KG1 (cell line): Measurements from ENCODE around the gene EBF3.

Experiments
- DNase-seq: peaks from one replicate; lab custom pipeline; 2025; lab: John Stamatoyannopoulos, UW

EBF3 gene

DNA sequence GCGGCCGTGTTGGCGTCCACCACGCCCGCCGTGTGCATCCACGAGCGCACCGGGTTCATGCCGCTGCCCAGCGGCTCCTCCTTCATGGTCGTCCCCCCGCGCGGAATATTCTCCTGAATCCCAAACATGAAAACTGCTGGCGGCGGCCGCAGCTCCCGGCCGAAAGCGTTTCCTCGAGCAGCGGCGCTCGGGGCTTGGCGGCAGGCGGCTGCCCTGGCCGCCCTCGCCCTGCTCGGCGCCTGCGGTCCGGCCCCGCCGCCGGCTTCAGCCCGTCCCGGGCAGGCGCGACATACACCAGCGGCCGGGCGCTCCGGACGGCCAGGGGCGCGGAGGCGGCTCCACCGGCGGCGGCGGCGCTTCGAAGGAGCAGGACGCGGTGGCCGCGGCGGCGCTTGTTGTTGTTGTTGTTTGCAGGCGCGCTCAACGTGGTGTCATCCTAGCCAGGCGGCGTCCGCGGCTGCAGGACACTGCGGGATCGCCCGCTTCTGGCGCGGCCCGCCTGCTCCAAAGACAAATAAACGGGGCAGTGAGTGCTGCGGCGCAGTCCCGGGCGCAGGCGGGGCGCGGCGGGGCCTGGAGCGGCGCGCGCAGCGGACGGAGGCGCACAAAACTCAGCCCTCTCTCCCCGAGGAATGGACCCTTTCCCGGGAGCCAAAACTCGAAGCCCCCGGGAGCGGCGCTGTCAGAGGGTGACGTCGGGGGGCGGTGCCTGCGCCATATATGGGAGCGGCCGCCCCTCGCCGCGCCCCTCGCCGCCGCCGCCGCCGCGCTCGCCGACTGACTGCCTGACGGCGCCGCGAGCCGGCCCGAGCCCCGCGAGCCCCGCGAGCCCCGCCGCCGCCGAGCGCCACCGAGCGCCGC lies at the start of gene EBF3:
Gene EBF3, minus strand, starts transcription at position 634 of the 861 bp plus-strand sequence. Its CDS starts 506 bp downstream, at position 128.
- no peak for DNase-seq

DNA sequence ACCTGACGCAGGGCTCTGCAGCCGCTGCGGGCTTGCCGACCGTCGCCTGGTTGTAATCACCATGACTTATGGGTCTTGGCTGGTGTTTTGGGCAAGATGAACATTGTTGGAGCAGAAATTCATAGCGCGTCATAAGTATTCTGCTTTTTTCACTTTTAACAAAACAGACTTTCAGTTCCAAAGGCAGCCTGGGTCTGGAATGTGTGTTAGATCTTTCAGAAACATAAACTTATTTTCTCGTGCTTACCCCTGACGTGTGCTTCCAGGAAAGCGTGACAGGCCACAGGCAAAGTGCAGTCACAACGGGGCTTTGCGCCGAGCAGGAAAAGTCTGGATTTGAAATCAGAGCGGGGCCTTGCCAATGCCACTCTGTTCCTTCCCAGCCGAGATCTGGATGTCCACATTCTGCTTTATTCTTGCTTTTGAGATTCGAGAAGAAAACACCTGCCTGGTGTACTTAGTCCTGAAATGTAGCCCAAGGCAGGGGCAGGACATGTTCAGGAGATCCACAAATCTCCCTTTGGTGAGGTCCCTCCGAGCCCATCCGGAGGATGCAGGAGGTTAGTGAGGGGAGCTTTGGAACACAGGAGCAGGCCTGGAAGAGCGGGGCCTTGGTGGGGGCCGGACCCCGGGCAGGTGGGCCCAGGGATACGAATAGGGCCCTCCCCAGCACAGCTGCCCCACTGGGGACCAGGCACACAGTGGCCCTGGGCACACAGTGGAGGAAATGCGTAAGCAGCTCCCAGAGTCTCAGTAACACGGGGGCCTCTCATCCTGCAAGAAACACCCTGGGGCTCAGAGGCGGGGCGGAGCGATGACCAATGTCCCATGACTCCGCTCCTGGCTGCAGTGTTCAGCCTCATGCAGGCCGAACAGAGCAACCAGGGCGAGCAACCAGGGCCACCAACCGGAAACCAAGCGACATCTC lies 49.5 kb upstream of the EBF3 start:
- no peak for DNase-seq

GRCh38 chr10:130012129-130012528 lies 48.1 kb upstream of the EBF3 start:
- DNase-seq = no peak

- DNase-seq = no peak
These were observed 46.6 kb upstream of the EBF3 start for GRCh38 chr10:130010653-130011052.

- no peak for DNase-seq
These were observed 45.2 kb upstream of the EBF3 start for GRCh38 chr10:130009228-130009627.

DNA sequence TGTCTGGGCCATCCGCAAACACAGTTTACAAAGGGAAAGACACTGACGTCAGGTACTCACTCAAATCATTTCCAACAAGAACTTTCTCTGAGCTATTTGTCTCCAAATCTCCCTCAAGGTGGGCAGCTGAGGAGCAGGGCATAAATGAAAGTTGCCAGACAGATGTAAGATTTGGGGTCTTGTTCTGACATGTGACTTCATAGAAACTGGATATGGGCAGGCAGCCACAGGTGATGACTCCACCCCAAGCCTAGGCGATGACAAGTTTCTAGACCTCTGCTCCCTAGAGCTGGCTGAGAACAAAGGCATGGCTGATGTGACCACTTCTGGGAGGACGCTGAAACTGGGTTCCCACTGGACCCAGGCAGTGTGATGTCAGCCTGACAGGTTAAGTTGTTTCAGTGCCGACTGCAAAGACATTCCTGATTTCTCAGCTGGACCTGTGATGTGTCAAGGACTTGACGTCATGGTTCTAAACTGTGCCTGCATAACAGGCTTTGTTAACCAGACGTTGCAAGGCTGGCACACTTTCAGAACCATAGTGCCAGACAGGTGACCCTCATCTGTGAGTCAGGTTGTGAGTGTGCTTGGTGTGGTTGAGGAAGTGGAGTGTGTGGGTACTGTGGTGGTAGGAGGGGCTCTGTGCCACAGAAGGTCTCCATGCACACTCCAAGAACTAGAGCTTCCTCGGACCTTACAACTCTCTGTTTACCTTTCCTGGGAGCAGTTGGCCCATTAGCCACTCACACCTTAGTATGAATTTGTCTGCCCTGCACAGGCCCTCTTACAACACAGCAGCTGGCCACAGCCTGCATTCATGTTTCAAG lies 39.9 kb upstream of the EBF3 start:
- no peak for DNase-seq

- no peak for DNase-seq
These were observed 39.1 kb upstream of the EBF3 start for GRCh38 chr10:130003166-130003565.

- no peak for DNase-seq
These were observed 38.5 kb upstream of the EBF3 start for GRCh38 chr10:130002606-130003005.

DNA sequence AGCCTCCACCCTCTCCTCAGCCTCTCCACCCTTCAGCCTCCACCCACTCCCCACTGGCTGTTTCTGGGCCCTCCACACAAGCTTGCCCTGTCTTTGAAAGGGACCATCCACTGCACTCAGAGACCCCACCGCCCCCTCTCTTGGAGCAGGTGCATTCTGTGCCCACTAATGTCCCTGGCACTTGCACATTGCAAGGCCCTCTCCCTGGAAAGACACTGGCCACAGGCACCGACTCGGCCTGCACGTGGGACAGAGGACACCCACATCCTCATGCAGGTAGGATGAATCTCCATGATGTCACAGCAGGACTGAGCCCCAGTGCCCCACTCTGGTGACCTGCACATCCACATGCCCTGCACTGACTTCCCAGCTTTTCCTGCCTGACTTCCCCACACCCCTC lies 36.8 kb upstream of the EBF3 start:
- no peak for DNase-seq

- DNase-seq = no peak
These were observed 35.1 kb upstream of the EBF3 start for GRCh38 chr10:129999140-129999539.

DNA sequence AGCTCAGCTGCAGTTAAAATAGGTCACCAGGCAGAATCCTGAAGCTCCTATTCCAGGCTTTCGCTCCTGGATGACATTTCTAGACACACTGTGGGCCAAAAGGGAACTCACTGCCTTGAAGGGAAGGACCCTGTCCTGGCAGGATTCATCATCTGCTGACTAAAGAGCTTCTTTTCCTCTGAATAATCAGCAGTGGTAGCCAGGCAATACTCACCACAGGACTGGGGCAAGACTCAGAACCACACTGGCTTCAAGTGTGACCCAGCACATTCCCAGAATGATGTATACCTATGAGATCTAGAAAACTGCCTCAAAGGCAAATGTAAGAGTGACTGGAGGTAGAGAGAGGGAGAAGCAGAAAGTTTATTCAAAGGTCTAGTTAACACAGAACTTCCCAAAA lies 29.5 kb upstream of the EBF3 start:
- DNase-seq = no peak

DNA sequence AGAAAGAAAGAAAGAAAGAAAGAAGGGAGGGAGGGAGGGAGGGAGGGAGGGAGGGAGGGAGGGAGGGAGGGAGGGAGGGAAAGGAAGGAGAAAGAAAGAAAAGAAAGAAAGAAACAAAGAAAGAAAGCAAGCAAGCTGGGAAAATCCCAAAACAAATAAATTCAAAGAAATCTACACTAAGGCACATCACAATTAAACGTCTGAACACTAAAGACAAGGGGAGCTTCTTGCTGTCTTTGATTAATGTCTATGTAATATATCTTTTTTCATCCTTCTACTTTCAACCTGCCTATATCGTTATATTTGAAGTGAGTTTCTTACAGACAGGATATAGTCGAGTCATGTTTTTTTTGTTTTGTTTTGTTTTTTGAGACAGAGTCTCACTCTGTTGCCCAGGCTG lies 28.3 kb upstream of the EBF3 start:
- no peak for DNase-seq

DNA sequence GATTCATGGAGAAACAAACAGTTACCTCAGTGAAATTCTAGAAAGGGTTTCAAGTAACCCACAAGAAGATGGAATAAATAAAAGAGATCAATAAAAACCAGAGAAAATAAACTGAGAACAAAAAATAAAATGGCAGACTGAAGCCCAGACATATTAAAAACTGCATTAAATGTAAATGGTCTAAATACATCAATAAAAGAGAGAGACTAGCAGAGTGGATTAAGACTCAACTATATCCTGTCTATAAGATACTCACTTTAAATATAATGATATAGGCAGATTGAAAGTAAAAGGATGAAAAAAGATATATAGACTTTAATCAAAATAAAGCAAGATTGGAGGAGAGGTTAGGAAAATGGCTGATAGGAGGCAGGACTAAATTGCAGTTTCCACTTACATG lies 18.8 kb upstream of the EBF3 start:
- no peak for DNase-seq

DNA sequence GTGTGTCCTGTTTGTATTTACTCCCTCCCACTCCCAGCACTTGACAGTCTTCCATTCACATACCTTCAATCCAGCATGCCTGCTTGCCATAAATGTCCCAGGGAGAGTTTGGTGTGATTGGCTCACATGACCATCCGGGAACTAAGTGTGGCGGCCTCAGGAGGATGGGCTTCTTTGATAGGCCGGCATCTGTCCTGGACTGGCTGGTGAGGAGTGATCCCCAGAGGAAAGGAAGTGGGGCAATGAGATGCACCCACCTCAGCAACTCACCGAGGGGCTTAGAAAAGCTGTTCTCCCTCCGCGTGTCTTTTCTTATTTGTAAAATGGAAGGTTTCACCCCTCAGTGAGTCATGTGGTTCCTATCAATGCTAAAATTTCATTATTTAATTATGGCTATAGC lies 14.9 kb upstream of the EBF3 start:
- DNase-seq = no peak

DNA sequence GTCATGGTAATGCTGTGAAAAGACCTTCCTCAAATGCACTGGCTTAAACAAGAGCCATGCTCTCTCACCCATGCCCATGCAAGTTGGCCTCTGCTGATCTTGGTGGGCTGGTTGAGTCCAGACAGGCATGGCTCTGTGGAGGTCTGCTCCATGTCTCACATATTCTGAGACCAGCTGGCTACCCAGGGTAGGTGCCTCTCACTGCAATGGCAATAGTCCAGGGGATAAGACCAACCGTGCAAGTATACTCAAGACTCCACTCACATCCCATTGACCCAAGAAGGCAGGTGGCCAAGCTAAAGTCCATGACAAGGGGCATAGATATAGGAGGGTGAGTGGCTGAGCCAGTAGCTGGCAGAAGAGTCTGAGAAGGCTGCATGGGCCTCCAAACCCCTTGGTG lies 14.2 kb upstream of the EBF3 start:
- no peak for DNase-seq

DNA sequence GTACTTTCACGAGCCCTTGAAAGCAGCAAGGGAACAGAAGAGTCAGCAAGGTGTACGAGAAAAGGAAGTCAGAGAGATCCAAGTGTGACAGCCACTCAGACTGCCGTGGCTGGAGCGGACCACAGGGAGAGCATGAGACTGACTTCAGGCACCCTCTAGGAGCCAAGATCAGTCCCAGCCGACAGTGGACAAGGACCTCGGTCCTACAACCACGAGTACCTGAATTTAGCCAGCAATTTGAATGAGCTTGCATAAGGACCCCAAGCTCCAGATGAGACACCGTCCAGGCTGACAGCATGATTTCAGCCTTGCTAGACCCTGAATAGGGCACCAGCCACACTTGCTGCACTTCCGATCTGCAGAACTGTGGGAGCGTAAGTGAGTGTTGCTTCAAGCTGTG lies 13.7 kb upstream of the EBF3 start:
- DNase-seq = no peak

- DNase-seq = no peak
These were observed 9.6 kb upstream of the EBF3 start for GRCh38 chr10:129973674-129974059.

- no peak for DNase-seq
These were observed 9.0 kb upstream of the EBF3 start for GRCh38 chr10:129972966-129973673.

DNA sequence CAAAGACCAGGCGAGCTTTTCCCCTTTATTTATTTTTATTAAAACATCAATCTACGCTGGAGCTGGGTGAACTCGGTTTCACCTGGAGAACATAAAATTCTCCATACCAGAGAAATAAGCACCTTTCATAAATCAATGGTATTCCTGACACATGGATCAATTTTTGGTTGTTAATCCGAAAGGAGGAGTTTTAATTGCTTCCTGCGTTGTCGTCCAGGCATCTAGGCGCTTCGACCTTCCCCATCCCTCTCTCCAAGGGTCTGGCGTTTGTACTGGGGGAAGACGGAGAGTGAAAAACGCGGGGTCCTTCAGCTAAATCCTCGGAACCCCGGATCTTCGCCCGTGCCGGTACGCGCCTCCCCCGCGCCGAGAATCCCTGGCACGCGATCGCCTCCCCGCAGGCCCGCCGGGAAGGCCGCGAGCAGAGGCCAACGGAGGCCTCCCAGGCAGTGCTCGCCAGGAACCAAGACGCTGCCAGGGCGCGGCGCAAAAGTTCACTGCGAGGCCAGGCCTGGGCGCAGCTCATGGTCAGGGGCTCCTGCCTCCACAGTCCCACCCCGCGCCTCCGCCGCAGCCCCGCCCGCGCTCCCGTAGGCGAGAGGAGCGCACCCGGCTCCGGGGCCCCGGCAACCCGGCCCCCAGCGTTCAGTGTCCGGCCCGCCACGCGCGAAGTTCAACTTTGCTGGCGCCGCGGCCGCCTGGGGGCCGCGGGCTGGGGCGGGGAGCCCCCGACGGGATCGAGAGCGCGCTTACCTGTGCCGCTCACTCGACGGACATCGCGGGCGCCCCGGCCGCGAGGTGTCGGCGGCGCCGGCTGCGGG lies 8.3 kb upstream of the EBF3 start:
- DNase-seq = no peak

DNA sequence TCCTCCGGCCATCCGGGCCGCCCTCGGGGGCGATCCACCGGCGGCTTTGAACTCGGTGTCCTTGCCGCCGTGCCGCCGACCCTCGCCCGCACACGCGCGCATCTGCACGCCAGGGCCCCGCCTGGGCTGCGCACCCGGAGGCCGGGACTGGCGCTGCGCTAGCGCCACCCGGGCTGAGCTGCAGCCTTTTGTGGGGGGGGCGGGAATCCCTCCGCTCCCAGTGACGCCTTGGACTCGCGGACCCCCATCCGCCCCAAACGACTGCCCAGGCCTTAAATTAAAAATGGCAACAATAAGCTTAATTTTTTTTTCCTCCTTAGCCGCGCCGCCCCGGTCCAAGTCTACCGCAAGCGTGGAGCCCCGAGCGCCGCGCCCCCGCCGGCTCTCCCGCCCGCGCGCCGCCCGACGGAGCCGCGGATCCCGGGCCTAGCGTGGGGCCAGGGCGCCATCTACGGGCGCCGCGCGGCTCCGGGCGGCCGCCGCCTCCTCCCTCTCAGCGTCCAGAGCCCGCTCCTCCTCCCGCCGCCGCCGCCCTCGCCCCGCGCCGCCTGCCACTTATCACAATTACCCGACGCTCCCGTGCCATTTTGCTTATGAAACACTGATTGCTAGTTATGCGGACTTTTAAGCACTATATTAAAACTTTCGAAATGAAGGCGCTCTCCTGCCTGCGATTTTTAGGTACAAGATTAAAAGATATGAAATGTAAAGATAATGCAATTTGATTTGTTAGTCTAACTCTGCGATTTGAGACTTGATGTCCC lies 7.5 kb upstream of the EBF3 start:
- no peak for DNase-seq
